ENCODE measurements around the gene SLC6A8. TPM values are rescaled to one million over a fixed set of nuclear protein-coding genes. Genes with fewer than 3 reads are reported as not detected.
A peak's percentile ranks its signal among the peaks of the same experiment; 100 is the strongest.
"Not testable (repeated sequence)": the region's sequence is repeated elsewhere in the genome, so short reads cannot be mapped to it uniquely, and the experiment has no call there.

The SLC6A8 gene
- total and polyA plus RNA-seq, 5 donors from 2014 or later: 0.08 to 3.4 (median 0.28) TPM

DNA sequence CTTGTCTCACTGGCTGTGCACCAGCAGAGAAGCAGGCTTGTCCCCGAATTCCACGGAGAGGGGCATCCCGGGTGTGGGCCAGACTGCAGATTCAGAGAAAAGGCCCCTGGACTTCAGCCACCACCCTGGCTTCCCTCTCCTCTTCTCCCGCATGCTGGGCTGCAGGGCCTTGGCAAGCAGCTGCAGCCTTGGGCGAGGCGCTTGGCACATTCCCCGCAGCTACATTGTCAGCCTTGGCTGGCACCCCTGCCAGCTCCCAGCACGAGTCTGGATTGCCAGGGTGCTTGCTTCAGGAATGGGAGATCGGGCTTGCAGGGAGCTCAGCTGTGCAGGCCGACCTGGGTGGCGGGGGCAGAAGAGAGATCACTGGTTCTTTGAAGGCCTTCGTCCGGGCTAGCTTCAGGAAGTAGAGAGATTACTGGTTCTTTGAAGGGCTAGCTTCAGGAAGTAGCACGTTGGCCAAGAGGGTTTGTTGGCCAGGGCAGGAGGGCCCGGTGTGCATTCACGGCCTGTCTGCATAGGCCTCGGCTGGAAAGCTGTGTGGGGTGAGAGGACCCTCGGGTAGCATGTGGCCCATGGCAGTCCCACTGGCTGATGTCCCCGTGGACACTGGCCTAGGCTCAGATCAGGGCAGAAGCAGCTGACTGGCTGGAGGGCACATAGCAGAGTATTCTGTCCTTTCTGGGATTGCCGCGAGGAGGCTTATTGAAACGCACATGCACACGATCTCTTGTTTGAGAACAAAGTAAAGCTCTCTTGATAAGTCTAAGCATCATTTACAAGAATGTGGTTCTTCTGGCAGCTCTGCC, 39.6 kb downstream of the SLC6A8 start:
- H3K27me3 Mint-ChIP-seq: no peaks in the 10 kb centered on the region
- H3K27ac Mint-ChIP-seq: peak overlapping the region in 1 of 3 donors; percentile 85
- peak overlapping the region; percentile 70 to 91 (median 78) for H3K4me3 Mint-ChIP-seq
- no peaks in the 10 kb centered on the region for H3K36me3 ChIP-seq (ENCODE audit: control insufficient read depth, insufficient read depth, low read length)
- H3K4me1 ChIP-seq (ENCODE audit: control insufficient read depth, insufficient read depth, low read length, poor library complexity, severe bottlenecking): peaks cover 38% of the 10 kb centered on the region
- no peak for DNase-seq
- no peak overlapping the region for H3K4me3 ChIP-seq (ENCODE audit: low read depth, low read length)
- no peaks in the 10 kb centered on the region for H3K9me3 ChIP-seq (ENCODE audit: control insufficient read depth in 2 of 2, low read length in 2 of 2)
- H3K36me3 Mint-ChIP-seq: peaks cover 10% of the 10 kb centered on the region
- H3K27me3 ChIP-seq (ENCODE audit: control insufficient read depth, insufficient read depth, low read length): no peaks in the 10 kb centered on the region
- peaks cover 5 to 34% (median 12%) of the 10 kb centered on the region in 4 donors for H3K4me1 Mint-ChIP-seq
- no peak for ATAC-seq (ENCODE audit: low read depth in 2 of 2)
- peaks cover 0 to 3% (median 0%) of the 10 kb centered on the region in 7 donors for H3K9me3 Mint-ChIP-seq
- H3K27ac ChIP-seq (ENCODE audit: insufficient read depth, low read length, poor library complexity, severe bottlenecking): peak overlapping the region; percentile 23

DNA sequence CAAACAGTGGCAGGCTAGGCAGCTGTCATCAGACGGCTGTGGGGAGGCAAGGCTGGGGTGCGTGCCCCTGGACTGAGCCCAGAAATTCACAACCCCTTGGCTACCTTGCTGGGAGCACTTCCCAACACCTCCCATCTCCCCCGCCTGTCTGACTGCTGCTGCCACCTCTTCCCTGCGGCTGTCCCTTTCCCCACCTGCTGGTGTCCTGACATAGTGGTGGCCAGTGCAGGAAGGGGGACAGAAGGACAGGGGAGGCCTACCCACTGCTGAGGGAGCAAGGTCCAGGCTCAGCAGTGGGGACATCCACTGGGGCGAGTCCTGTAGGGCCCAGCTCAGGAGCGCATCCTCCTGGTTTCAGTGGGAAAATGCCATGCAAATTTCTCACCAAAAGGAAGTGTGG, 40.4 kb downstream of the SLC6A8 start:
- Mint-ChIP-seq H3K4me3 (peak overlapping the region in 1 of 4 donors; percentile 77), H3K9me3 (peaks cover 0 to 3% (median 0%) of the 10 kb centered on the region in 7 donors), H3K36me3 (peaks cover 10% of the 10 kb centered on the region), H3K27ac (no peak overlapping the region), H3K27me3 (no peaks in the 10 kb centered on the region), H3K4me1 (peaks cover 5 to 27% (median 8%) of the 10 kb centered on the region in 4 donors)
- no peak overlapping the region for H3K4me3 ChIP-seq (ENCODE audit: low read depth, low read length)
- H3K27ac ChIP-seq (ENCODE audit: insufficient read depth, low read length, poor library complexity, severe bottlenecking): no peak overlapping the region
- no peaks in the 10 kb centered on the region for H3K27me3 ChIP-seq (ENCODE audit: control insufficient read depth, insufficient read depth, low read length)
- DNase-seq (no peak), ATAC-seq (ENCODE audit: low read depth in 2 of 2) (no peak)
- H3K9me3 ChIP-seq (ENCODE audit: control insufficient read depth in 2 of 2, low read length in 2 of 2): no peaks in the 10 kb centered on the region
- H3K4me1 ChIP-seq (ENCODE audit: control insufficient read depth, insufficient read depth, low read length, poor library complexity, severe bottlenecking): peaks cover 31% of the 10 kb centered on the region
- H3K36me3 ChIP-seq (ENCODE audit: control insufficient read depth, insufficient read depth, low read length): no peaks in the 10 kb centered on the region

DNA sequence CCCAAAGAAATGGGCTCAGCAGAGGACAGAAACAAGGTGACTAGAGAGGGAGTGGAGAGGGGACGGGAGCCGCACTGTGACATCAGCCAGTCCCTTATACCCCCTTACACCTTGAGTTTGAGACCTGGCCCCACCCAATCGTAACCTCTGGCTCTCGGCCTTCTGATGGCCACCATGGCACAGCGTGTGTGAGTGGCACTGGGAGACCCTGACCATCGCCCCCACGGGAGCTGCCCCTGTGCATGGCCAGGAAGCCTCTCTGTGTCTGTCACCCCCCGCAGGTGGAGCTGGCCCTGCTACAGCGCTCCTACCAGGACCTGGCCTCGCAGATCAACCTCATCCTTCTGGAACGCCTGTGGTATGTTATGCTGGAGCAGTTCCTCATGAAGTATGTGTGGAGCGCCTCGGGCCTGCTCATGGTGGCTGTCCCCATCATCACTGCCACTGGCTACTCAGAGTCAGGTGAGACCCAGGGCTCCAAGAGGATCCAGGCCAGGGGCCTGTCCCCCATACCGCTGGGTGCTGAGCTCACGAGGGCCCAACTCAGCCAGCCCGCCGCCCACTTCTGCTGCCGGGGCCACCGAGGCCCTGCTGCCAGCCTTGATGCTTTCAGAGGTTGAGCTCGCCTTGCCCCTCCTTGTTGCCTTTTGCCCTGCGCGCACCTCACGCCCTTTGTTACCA, 41.4 kb downstream of the SLC6A8 start:
- no peaks in the 10 kb centered on the region for H3K36me3 ChIP-seq (ENCODE audit: control insufficient read depth, insufficient read depth, low read length)
- no peaks in the 10 kb centered on the region for H3K9me3 ChIP-seq (ENCODE audit: control insufficient read depth in 2 of 2, low read length in 2 of 2)
- Mint-ChIP-seq H3K27me3 (no peaks in the 10 kb centered on the region), H3K27ac (no peak overlapping the region), H3K4me3 (no peak overlapping the region), H3K9me3 (peaks cover 0 to 3% (median 0%) of the 10 kb centered on the region in 7 donors), H3K36me3 (peaks cover 10% of the 10 kb centered on the region), H3K4me1 (peaks cover 5 to 25% (median 8%) of the 10 kb centered on the region in 4 donors)
- no peaks in the 10 kb centered on the region for H3K27me3 ChIP-seq (ENCODE audit: control insufficient read depth, insufficient read depth, low read length)
- ATAC-seq (ENCODE audit: low read depth in 2 of 2): no peak
- H3K4me3 ChIP-seq (ENCODE audit: low read depth, low read length): no peak overlapping the region
- no peak overlapping the region for H3K27ac ChIP-seq (ENCODE audit: insufficient read depth, low read length, poor library complexity, severe bottlenecking)
- peaks cover 31% of the 10 kb centered on the region for H3K4me1 ChIP-seq (ENCODE audit: control insufficient read depth, insufficient read depth, low read length, poor library complexity, severe bottlenecking)
- no peak for DNase-seq

DNA sequence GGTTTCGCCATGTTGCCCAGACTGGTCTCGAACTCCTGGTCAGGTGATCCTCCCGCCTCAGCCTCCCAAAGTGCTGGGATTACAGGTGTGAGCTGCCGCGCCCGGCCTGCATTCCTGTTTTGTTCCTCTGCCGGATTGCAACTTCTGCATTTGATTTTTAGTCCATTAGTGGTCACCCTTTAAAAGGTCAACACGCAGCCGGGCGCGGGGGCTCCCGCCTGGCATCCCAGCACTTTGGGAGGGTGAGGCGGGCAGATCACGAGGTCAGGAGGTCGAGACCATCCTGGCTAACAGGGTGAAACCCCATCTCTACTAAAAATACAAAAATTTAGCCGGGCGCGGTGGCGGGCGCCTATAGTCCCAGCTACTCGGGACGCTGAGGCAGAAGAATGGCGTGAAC, 42.4 kb downstream of the SLC6A8 start:
- not testable (repeated sequence) for H3K4me3 Mint-ChIP-seq; H3K27me3 Mint-ChIP-seq; H3K9me3 ChIP-seq (ENCODE audit: control insufficient read depth in 2 of 2, low read length in 2 of 2); ATAC-seq (ENCODE audit: low read depth in 2 of 2); H3K27me3 ChIP-seq (ENCODE audit: control insufficient read depth, insufficient read depth, low read length); H3K4me3 ChIP-seq (ENCODE audit: low read depth, low read length); H3K9me3 Mint-ChIP-seq; DNase-seq; H3K27ac Mint-ChIP-seq; H3K36me3 ChIP-seq (ENCODE audit: control insufficient read depth, insufficient read depth, low read length); H3K27ac ChIP-seq (ENCODE audit: insufficient read depth, low read length, poor library complexity, severe bottlenecking); H3K36me3 Mint-ChIP-seq
- peaks cover 5 to 26% (median 9%) of the 10 kb centered on the region in 4 donors for H3K4me1 Mint-ChIP-seq
- peaks cover 27% of the 10 kb centered on the region for H3K4me1 ChIP-seq (ENCODE audit: control insufficient read depth, insufficient read depth, low read length, poor library complexity, severe bottlenecking)

DNA sequence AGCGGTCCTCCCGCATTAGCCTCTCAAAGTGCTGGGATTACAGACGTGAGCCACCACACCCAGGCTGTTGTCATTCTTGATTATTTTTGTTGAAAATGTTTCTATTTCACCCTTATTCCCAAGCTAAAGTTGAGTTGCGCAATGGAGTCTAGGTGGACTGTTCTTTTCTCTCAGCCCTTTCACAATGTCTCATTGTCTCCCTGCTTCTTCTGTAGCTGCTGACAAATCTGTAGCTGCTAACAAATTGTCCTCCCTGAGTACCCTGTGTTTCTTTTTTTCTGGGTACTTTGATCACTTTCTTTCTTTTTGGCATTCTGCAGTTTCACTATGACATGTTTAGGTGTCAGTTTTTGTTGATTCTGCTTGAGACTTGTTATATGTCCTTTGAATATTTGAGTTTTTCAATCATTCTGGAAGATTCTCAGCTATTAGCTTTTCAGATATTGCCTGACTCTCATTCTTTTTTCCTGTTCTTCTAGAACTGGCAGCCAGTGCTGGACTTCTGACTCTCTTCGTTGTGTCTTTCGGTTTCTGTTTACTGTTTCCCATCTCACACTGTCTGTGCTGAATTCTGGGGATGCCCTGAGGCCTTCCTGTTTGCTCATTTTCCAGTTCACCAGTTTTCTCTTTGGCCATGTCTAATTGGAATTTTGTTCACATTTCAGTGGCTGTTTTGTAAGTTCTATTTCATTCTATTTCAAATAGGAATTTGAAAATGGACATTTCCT, 43.6 kb downstream of the SLC6A8 start:
- Histone ChIP-seq H3K36me3 (ENCODE audit: control insufficient read depth, insufficient read depth, low read length) (no peaks in the 10 kb centered on the region), H3K27ac (ENCODE audit: insufficient read depth, low read length, poor library complexity, severe bottlenecking) (no peak overlapping the region), H3K9me3 (ENCODE audit: control insufficient read depth in 2 of 2, low read length in 2 of 2) (no peaks in the 10 kb centered on the region), H3K4me1 (ENCODE audit: control insufficient read depth, insufficient read depth, low read length, poor library complexity, severe bottlenecking) (peaks cover 16% of the 10 kb centered on the region), H3K4me3 (ENCODE audit: low read depth, low read length) (no peak overlapping the region), H3K27me3 (ENCODE audit: control insufficient read depth, insufficient read depth, low read length) (no peaks in the 10 kb centered on the region)
- no peak for DNase-seq
- Mint-ChIP-seq H3K27me3 (no peaks in the 10 kb centered on the region), H3K36me3 (peaks cover 15% of the 10 kb centered on the region), H3K4me1 (peaks cover 5 to 27% (median 15%) of the 10 kb centered on the region in 4 donors), H3K4me3 (peak overlapping the region in 1 of 4 donors; percentile 55), H3K27ac (peak overlapping the region in 1 of 3 donors; percentile 1), H3K9me3 (peaks cover 0 to 3% (median 0%) of the 10 kb centered on the region in 7 donors)
- ATAC-seq (ENCODE audit: low read depth in 2 of 2): no peak

DNA sequence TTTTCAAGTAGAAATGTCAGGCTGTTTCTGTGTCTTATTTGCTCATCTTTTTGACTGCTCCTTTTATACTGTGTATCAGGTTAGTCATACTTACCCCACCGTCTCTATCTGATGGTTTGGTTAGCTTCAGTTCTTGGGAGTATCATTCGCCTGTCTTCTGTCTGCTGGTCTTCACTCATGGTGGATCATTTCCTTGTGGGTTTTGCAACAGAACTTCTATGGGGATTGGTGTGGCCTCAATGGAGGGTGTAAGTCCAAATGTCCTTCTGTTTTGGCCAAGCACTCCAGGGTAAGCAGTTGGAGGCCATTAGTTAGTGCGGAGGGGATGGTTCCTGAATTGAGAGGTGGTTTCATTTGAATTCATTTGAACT, 44.1 kb downstream of the SLC6A8 start:
- H3K27ac Mint-ChIP-seq: peak overlapping the region in 1 of 3 donors; percentile 1
- Histone ChIP-seq H3K9me3 (ENCODE audit: control insufficient read depth in 2 of 2, low read length in 2 of 2) (no peaks in the 10 kb centered on the region), H3K27ac (ENCODE audit: insufficient read depth, low read length, poor library complexity, severe bottlenecking) (no peak overlapping the region), H3K36me3 (ENCODE audit: control insufficient read depth, insufficient read depth, low read length) (no peaks in the 10 kb centered on the region), H3K4me1 (ENCODE audit: control insufficient read depth, insufficient read depth, low read length, poor library complexity, severe bottlenecking) (peaks cover 10% of the 10 kb centered on the region), H3K27me3 (ENCODE audit: control insufficient read depth, insufficient read depth, low read length) (no peaks in the 10 kb centered on the region), H3K4me3 (ENCODE audit: low read depth, low read length) (no peak overlapping the region)
- H3K36me3 Mint-ChIP-seq: peaks cover 15% of the 10 kb centered on the region
- H3K4me3 Mint-ChIP-seq: peak overlapping the region in 1 of 4 donors; percentile 55
- DNase-seq (no peak), ATAC-seq (ENCODE audit: low read depth in 2 of 2) (no peak)
- no peaks in the 10 kb centered on the region for H3K27me3 Mint-ChIP-seq
- peaks cover 5 to 25% (median 15%) of the 10 kb centered on the region in 4 donors for H3K4me1 Mint-ChIP-seq
- H3K9me3 Mint-ChIP-seq: peaks cover 0 to 3% (median 0%) of the 10 kb centered on the region in 7 donors

DNA sequence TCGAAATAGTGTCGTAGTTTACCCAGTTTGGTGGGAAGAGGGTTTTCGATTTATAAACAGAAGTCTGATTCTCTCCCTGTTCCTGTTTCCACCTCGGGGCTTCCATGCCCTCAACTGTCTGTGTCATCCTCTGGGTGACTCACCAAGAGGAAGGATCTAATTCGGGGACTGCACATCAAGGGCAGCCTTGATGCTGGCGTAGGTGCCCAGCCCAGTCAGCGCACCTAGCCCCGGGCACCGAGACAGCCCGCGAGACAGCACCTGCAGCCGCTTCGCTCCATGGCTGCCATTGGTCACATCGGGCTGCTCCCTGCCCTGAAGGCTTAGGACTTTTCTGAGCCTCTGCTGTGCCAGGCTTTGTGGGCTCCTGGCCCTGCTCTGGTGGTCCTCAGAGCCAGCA, 44.7 kb downstream of the SLC6A8 start:
- no peak for DNase-seq
- H3K27ac Mint-ChIP-seq: peak overlapping the region in 1 of 3 donors; percentile 94
- H3K4me3 Mint-ChIP-seq: no peak overlapping the region
- H3K36me3 ChIP-seq (ENCODE audit: control insufficient read depth, insufficient read depth, low read length): no peaks in the 10 kb centered on the region
- H3K9me3 Mint-ChIP-seq: peaks cover 0 to 3% (median 0%) of the 10 kb centered on the region in 7 donors
- H3K27me3 Mint-ChIP-seq: no peaks in the 10 kb centered on the region
- H3K36me3 Mint-ChIP-seq: peaks cover 15% of the 10 kb centered on the region
- H3K9me3 ChIP-seq (ENCODE audit: control insufficient read depth in 2 of 2, low read length in 2 of 2): no peaks in the 10 kb centered on the region
- H3K27ac ChIP-seq (ENCODE audit: insufficient read depth, low read length, poor library complexity, severe bottlenecking): no peak overlapping the region
- no peak overlapping the region for H3K4me3 ChIP-seq (ENCODE audit: low read depth, low read length)
- H3K27me3 ChIP-seq (ENCODE audit: control insufficient read depth, insufficient read depth, low read length): no peaks in the 10 kb centered on the region
- ATAC-seq (ENCODE audit: low read depth in 2 of 2): no peak
- H3K4me1 Mint-ChIP-seq: peaks cover 5 to 19% (median 15%) of the 10 kb centered on the region in 4 donors
- peaks cover 5% of the 10 kb centered on the region for H3K4me1 ChIP-seq (ENCODE audit: control insufficient read depth, insufficient read depth, low read length, poor library complexity, severe bottlenecking)
